ENCODE measurements around the gene SLC16A11.
"Not testable (repeated sequence)": the region's sequence is repeated elsewhere in the genome, so short reads cannot be mapped to it uniquely, and the experiment has no call there.

SLC16A11 gene, protein sequence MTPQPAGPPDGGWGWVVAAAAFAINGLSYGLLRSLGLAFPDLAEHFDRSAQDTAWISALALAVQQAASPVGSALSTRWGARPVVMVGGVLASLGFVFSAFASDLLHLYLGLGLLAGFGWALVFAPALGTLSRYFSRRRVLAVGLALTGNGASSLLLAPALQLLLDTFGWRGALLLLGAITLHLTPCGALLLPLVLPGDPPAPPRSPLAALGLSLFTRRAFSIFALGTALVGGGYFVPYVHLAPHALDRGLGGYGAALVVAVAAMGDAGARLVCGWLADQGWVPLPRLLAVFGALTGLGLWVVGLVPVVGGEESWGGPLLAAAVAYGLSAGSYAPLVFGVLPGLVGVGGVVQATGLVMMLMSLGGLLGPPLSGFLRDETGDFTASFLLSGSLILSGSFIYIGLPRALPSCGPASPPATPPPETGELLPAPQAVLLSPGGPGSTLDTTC

DNA sequence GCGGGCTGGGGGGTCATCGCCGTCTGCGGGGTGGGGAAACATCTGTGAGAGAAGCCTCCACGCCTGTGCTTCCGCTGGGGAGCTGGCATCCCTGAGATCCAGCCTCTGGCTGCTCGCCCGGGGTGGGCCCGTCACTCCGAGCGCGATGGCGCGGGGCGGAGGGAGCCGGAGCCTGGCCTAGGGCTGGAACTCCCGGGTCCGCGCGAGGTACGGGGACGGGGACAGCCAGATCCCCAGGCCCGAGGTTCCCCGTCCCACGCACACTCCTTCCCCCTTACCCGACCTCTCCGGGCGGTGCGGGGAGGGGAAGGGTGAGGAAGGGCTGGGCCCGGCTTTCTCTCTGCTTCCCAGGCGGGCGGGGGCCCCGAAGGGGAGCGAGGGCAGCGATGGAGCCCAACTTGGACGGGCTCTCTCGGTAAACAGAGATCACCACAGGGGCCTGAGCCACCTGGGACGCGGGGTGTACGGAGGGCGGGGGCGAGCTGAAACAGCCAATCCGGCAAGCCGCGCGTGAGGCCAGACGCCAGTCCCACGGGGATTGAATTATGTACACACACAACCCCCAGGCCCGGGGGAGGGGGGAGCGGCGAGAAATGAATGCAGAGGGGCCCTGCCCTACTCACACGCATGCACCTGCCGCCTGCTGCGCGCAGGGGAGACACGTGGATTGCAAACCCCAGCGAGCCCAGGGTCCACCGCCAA lies at the start of gene SLC16A11:
Gene SLC16A11 (minus strand): TSS at position 596 of the 702 bp plus-strand sequence. CDS start 579 bp downstream, at position 17.
- no peak for DNase-seq

DNA sequence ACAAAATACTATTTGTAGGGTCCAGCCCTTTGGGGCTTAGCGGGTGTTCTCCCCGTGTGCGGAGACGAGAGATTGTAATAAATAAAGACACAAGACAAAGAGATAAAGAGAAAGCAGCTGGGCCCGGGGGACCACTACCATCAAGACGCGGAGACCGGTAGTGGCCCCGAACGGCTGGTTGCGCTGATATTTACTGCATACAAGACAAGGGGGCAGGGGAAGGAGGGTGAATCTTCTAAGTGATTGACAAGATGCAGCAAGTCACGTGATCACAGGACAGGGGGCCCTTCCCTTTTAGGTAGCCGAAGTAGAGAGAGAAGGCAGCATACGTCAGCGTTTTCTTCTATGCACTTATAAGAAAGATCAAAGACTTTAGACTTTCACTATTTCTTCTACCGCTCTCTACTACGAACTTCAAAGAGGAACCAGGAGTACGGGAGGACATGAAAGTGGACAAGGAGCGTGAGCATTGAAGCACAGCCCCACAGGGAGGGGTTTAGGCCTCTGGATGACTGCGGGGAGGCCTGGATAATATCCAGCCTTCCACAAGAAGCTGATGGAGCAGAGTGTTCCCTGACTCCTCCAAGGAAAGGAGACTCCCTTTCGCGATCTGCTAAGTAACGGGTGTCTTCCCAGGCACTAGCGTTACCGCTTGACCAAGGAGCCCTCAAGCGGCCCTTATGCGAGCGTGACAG lies 47.6 kb upstream of the SLC16A11 start:
- not testable (repeated sequence) for DNase-seq

DNA sequence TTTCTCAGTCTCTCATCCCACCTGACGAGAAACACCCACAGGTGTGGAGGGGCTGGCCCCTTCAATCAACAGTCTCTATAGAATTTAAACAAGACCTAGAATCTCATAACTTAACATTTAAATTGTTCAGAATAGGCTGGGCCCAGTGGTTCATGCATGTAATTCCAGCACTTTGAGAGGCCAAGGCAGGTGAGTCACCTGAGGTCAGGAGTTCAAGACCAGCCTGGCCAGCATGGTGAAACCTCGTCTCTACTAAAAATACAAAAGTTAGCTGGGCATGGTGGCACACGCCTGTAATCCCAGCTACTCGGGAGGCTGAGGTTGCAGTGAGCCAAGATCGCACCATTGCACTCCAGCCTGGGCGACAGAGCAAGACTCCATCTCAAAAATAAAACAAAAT lies 45.7 kb upstream of the SLC16A11 start:
- DNase-seq = not testable (repeated sequence)

DNA sequence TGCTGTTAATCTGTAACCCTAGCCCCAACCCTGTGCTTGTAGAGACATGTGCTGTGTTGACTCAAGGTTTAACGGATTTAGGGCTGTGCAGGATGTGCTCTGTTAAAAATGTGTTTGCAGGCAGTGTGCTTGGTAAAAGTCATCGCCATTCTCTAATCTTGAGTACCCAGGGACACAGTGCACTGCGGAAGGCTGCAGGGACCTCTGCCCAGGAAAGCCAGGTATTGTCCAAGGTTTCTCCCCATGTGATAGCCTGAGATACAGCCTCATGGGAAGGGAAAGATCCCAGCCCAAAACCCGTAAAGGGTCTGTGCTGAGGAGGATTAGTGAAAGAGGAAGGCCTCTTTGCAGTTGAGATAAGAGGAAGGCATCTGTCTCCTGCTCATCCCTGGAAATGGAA lies 44.5 kb upstream of the SLC16A11 start:
- not testable (repeated sequence) for DNase-seq

DNA sequence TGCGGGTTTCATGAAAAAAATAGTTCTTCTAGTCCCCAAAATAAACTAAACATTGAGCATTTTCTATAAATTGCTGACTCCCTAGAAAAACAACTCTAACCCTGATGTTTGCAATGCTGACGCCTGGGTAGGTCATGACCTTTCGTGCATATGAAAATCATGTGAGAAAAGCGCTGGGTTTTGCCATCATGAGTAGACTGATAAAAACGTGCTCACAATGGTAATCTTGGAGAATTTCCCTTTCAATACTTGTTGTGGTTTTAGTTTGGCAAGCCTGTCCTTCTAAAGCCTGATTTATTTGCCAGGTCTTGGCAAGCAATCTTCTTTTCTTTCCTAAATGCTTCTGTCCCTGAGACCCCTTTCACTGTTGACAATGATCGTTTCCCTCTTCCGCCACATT lies 40.2 kb upstream of the SLC16A11 start:
- no peak for DNase-seq

DNA sequence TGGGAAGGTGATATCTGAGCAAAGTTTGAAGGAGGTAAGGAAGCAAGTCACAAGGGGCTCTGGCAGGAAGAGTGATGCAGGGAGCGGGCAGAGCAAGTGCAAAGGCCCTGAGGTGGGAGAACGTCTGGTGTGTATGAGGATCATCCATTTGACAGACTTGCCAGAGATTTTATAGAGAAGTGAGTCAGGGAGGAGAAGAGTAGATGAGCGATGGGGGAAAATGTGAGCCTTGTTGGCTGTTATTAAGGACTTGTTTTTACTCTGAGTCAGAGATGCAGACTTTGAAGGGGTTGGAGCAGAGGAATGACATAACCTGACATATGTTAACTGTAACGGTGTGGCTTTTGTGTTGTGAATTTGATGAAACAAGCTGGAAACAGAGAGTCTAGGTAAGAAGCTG lies 39.7 kb upstream of the SLC16A11 start:
- DNase-seq = no peak

DNA sequence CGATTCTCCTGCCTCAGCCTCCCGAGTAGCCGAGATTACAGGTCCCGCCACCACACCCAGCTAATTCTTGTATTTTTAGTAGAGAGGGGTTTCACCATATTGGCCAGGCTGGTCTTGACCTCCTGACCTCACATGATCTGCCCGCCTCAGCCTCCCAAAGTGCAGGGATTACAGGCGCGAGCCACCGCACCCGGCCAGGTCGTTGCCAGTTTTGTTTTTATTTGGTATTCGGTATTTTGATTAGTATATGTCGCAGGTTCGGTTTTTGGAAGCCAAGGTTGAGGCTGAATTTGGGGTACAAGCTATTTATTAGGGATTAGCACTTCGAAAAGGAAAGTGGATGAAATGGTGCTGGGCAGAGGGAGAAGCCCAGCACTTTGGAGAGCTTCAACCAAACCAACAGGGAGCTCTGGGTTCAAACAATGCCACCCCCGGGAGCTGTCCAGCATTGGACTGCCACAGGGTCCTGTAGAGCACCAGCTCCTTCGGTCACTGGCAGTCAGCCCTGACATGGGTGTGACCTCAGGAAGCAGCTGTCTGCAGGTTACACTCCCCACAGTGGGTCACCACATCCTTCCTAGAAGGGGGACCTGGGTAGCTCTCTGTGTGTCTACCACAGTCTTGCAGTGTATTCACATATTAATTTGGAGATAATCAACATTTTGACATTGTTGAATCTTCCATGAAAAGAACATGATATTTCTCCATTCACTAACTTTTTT lies 37.6 kb upstream of the SLC16A11 start:
- peak; percentile 31 for DNase-seq

DNA sequence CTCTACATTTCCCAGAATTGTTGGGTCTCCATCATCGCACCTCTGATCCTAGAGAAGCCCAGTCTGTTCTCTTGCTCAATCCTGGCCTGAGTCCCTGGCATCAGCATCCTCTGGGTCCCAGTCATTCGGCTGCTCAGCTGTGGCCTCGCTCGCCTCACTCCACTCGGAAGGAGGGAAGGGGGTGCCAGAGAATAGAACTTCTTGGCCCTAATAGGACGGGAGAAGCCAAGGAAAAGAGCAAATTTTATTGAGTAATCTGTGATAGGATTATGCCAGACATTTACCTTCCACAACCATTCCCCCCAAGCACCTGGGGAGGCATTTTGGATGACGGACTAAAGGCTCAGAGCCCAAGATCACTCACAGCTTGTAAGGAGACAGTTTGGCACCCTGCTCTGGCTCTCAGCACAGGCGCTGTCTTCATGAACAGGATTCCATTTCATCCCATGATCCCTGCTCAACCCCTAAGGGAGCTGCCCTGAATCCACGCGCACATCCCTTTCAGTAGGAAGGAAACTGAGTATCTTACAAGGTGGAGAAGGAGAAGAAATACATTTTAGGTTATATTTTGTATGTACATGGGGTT lies 36.7 kb upstream of the SLC16A11 start:
- no peak for DNase-seq

DNA sequence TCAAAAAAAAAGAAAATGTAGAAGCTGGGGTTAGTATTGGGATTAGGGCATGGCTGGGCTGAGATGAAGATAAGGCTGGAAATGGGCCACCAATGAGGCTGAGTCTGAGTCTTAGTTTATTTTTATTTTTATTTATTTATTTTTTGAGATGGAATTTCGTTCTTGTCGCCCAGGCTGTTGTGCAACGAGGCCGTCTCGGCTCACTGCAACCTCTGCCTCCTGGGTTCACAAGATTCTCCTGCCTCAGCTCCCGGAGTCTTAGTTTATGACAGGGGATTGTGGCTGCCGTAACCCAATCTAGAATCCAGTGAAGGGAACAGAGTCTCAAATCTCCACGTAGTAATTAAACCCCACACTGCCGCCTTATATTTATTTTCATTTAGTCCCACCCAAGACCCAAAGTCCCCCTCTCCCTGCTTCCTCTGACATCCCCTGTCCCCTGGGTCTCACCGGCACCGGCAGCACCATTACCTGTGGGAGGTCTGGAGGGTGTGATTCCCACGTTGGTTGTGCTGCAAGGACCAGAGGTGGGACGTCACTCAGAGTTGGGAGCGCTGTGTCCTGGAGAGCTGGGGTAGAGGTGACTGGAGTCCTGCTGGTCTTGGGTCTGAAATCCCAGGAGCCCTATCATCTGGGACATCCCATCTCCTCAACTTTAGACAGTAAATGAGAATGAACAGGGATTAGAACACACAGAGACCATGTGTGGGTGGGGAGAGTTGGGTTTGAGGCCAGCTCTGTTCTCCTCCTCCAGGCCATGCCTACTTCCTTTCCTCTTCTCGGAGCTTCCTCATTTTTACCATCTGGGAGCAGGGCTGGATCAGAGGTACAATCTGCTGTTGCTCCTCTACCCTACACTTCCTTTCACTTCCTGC lies 35.9 kb upstream of the SLC16A11 start, which contains the start of gene CLEC10A:
Gene CLEC10A (minus strand): TSS at position 671 of the 875 bp plus-strand sequence. CDS start 1,439 bp downstream, outside the sequence.
- no peak for DNase-seq

DNA sequence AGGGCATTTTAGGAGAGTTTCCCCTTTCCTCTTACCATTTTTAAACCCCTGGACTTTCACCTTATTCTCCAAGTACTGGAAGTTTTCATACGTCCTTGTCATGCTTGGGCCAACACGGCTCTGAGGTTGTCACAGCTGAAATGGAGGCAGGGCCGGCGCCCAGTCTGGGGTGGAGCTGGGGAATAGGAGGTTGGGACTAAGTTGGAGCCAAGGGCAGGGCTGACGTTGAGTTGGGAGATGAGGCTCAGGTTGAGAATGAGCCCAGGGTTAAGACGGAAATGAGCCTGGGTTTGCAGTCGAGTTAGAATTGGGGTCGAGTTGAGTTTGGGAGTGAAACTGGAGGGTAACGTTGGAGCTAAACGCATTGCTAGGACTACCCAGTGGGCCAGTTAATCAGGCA lies 34.8 kb upstream of the SLC16A11 start:
- no peak for DNase-seq

DNA sequence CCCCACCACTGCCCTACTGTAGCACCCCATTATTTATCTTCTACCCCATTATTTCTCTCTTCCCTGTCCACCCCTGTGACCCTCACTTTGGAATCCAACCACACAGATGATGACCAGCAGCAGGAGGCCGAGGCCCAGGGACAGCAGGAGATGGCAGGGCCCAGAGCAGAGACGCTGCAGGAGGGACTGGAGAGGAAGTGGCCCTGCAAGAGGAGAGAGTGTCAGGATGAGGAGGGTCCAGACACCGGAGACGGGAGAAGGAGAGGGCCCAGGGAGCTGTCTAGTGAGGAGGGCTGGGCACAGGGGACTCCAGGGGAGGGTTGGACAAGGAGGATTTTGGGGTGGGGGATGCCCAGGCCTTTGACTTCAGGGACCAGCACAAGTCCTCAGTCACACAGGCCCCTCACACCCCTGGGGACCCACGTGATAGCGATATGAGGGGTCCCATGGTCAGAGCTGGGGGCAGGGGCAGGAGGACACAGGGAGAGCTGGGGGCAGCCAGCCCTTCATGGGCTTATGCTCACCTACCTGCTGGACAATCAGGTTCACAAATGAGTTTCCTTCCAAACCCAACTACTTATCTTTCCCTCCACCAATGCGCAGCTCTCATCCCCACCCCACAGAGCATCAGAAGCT lies 34.1 kb upstream of the SLC16A11 start:
- no peak for DNase-seq

DNA sequence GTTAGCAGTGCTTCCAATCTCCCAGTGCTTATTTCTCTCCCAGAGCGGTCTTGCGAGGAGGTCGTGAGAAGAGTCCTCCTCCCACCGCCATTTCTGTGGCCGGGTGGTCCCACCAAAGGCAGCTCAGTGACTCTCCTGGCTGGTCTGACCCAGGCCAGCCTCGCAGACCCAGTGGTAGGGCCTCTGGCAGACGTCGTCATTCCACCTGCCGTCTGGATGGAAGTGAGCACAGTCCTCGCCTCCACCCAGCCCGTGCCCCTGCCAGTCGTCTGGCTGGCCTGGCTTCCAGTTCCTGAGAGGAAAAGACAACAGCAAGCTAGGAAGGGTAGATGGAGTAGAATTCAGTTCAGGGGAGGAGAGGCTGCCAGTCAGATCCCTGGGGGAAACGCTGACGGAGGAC lies 31.0 kb upstream of the SLC16A11 start:
- no peak for DNase-seq

DNA sequence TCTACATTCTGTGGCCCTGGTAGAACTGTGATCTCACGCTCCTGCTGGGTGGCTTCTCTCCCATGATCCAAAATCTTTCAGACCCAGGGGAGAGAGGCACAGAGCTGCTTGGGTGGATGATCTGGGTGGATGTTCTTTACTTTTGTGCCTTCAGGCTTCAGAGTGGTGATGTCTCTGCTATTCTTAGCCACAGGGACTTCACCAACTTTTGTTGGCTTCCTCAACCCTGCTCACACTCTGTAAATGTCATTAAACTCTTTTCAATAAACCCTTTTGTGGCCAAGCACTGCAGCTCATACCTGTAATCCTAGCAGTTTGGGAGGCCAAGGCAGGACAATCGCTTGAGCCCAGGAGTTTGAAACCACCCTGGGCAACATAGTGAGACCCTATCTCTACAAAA lies 28.5 kb upstream of the SLC16A11 start:
- DNase-seq = no peak

DNA sequence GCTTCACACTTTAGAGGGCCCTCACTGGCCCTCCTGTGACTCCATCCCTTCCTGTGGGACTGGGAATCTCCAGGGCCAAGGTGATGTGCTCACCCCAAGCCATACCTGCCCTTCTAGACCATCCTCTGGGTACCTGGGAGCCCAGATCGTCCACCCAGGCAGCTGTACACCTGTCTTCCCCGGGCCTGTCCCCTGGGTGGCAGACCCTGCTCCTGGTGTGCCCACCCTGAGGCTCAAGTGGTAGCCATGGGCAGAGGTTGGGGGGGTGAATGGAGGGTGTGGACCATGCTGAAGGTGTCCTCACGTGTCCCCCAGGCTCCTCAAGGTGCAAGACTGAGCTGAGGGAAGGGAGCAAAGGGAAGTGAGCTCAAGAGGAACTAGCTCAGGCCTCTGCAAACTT lies 26.8 kb upstream of the SLC16A11 start:
- no peak for DNase-seq

DNA sequence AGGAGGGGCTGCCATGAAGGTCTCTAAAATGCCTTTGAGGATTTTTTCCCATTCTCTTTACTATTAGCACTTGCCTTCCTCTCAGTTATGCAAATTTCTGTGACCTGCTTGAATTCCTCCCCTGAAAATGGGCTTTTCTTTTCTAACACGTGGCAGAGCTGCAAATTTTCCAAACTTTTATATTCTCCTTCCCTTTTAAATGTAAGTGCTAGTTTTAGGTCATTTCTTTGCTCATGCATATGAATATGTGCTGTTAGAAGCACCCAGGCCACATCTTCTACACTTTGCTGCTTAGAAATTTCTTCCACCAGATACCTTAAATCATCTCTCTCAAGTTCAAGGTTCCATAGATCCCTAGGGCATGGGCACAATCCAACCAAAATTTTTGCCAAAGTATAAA lies 24.4 kb upstream of the SLC16A11 start:
- no peak for DNase-seq

DNA sequence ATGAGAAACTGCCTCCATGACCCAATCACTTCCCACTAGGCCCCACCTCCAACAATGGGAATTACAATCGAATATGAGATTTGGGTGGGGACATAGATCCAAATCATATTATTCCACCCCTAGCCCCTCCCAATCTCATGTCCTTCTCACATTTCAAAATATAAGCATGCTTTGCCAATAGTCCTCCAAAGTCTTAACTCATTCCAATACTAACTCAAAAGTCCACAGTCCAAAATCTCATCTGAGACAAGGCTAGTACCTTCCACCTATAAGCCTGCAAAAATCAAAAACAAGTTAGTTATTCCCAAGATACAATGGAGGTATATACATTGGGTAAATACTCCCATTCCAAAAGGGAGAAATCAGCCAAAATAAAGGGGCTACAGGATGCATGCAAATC lies 23.3 kb upstream of the SLC16A11 start:
- no peak for DNase-seq

DNA sequence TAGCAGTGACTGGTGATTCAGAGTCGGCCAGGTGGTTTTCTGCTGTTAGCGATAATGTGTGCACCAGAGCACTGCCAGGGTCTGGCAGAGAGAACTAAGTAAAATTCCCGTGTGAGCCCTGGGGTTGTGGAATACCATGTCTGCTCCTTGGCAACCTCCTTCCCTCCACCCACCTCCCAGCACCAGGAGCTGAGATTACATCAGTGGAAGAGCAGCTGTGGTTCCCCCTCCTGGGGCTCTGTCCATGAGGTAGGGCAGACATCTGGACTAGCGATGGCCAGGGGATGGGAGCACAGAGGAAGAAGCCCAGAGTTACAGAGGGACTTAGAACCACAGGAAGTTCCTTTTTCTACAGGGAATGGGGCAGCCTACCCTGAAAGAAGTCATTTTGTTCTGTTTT lies 20.4 kb upstream of the SLC16A11 start:
- DNase-seq = no peak

DNA sequence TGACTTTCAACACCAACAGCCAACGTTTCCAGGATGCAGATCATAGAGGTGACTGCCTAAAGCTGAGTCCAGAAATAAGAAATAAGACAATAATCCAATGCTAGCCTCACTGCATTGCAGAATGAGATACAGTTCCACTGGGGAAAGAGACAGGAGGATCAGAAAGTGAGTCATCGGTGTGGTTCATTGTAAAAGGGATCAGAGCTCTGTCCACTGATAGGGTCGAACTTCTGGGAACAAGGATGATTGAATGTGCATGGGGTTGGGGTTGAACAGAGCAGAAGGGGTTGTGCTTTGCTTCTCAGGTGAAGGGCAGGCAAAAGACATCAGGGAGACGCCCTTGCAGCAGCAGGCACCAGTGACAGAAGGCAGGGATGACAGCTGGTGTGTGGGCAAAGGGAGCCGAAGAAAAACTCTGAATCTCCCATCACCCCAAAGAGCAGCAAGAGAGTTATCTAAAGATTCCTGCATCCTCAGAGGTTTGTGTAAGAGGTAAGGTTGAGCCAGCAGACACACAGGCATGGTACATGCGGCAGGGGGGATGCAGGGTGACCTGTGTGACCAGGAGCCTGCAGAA lies 19.7 kb upstream of the SLC16A11 start:
- no peak for DNase-seq

DNA sequence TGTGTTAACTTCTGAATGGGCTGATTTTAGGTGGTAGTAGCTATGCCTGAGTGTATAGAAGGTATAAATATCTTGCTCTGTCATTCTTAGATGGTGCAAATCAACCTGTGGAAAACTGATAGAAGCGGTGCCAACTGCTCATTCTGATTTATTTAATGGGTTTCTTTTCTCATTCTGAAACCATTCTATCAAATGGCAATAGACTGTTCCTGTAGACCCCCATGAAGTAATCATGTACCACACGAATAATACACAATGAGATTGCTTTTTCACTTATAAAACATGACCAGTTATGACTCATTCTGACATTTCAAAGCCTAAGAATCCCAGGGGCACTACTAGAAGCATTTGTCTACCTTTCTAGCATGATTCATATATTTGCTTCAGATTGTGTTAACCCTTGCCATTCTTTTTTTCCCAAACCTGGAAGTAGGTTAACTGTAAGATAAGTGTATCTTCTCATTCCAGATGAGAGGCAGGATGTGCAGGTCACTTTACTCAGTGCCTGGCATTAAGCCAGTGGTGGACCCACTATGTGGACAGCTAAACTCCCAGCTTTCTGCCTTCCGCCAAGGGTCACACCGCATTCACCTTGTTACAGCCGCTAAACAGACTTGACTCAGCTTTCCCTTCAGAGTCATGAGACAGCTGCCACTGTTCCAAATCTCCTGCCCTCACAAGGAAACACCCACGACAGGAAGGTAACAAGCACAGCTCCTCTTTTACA lies 16.4 kb upstream of the SLC16A11 start:
- DNase-seq = no peak
